Measurements from ENCODE around the gene CHN1.

Gene CHN1

DNA sequence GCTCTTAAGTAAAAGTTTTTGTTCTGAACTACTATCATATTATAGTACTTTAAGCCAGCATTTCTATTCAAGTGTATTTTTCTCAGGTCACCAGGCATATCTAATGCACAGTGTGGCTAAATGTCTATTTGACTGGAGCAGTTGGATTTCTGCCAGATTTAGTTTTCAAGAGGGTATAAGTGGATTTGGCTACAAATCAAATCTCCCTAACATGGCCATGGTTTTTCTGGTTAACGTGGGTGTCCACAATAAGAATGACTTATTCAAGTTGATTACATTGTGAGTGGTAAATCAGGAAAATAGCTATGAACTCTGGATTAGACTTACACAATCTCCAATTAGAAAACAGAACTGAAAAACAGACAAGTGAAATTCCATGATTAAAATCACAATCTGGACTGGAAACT lies 5.7 kb upstream of the CHN1 start:
- no peak for DNase-seq

DNA sequence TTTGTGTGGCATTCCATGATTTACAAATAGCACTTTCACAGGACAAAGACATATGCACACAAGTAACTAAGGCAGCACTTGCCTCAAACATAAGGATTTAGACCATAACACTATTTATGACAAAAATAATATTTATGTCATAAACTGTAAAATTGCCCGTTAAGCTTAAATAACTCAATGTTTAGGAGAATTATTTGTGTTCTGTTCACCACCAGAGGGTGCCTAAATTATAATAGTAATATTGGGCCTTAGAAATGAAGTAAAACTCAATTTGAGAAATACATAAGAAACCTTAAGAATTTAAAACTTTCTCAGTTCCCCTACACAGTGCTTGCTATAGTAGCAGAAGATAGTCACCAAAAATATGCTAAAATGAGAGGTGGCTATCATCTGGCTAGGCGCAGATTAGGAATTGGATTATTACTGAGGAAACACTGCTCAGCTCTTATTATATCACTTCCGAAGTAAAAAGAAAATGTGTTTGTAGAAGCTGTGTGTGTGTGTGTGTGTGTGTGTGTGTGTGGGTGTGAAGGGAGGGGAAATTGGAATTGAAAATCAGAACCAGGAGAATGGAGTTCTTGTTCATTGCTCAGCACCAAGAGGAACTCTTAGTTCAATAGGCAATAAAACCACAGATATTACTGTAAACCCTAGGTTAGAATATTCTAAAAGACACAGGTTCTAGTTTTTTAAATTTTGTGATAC lies 4.9 kb upstream of the CHN1 start:
- DNase-seq = no peak

DNA sequence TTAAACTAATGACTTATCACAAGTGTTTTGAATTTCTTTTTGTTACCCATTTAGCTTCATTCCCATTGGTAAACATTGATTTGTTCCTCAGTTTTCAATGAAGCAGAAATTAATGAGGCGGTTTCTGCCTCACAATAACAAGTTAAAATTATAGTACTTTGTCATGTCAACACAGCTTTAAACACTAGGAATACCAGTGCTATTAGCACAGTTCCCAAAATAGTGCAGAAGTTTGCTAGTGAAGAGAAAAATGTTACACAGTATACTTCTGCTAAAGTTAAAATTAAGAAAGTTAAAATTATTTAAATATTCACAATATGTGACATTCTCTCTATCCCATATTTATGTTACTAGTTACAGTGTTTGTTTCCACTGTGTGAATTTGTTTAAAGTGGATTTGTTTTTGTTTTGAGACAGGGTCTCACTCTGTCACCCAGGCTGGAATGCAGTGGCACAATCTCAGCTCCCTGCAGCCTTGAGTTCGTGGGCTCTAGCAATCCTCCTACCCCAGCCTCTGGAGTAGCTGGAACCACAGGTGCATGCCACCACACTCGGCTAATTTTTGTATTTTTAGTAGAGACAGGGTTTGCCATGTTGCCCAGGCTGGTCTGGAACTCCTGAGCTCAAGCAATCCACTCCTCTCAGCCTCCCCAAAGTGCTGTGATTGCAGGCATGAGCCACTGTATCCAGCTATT lies 3.8 kb upstream of the CHN1 start:
- DNase-seq = no peak

DNA sequence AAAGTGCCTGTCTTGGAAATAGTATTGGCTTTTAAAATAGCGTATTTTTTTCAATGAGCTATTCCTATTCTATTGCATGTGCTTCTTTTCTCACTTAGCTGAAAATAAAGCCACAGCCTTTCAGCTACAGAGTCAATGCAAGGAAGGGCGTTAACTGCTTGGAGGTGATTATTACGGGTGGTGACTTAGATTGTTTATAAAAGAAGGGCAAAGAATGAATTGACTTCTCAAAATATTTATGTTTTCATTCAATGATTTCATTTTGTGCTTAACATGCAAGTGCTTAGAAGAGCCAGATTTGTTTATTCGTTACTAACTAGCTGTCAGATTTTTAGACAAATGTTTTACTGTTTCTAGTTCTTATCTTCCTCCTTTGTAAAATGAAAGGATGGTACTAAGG lies 2.8 kb upstream of the CHN1 start:
- DNase-seq = no peak

DNA sequence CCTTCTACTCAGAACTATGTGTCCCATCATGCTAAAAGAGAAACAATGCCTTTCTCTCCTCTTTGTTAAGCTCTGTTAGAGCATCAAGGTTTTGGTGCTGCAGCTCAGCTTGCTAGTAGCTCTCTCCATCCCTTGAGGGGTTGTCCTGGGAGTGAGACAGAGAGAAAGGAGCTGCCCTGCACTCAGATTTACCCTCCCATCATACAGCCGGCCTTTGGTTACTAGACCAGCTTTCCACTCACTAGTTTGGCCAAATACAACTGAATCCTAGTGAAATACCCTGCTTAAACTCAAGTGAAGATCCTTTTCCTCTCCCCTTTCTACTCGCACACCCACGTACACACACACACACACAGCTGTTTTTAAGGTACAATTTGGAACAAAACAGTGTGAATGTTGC lies 2.3 kb upstream of the CHN1 start:
- DNase-seq = no peak

DNA sequence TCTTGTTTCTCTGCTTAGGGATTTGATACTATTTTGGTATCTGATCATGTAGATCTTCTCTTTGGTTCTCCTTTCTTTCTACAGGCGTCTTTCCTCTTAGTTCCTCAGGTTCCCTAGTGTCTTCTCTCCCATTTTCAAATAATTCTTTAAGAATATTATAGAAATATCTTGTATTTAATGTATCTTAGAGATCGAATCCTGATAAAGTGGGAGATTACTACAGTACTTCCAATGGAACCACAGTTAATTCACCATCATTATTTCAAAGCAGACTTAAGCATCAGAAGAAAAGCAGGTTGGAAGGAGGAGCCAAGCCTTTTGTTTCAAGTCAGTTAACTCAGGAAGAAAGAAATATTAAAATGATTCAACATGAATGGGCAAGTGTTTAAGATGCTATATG lies 1.1 kb upstream of the CHN1 start:
- no peak for DNase-seq

DNA sequence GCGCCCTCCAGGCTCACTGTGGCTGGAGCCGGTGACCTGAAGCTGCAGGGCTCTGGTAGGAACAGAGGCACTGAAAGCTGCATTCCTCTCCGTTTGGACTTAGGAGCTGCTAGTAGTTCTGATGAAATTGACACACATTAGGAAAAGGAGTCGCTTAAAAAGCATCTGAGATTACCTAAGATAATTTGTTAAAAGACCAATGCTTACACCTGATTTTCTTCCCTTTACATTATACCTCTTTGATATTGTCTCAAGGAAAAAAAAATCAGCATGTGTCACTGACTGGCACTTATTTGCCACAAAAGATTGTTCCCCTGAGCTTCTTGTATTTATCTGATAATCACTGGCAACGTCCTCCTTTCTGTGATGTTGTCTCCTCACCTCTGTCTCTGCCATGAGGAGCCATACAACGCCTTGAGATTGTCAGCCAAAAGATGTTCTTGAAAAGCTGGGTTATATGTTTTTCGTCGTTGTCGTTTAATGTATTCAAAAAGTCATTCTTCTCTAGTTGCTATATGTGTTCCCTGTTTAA lies 618 bp upstream of the CHN1 start:
- no peak for DNase-seq

DNA sequence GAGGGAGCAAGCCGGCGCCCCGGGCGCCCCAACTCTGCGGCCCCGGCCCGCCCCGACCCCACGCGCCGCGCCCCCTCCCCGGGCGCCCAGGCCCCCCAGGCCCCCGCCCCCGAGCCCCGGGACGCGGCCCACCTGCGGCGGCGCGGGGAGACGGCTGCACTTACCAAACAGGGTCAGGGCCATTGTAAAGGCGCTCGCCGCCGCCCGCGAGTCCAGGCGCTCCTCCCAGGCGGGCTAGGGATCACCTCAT lies 526 bp downstream of the CHN1 start:
- DNase-seq = no peak

DNA sequence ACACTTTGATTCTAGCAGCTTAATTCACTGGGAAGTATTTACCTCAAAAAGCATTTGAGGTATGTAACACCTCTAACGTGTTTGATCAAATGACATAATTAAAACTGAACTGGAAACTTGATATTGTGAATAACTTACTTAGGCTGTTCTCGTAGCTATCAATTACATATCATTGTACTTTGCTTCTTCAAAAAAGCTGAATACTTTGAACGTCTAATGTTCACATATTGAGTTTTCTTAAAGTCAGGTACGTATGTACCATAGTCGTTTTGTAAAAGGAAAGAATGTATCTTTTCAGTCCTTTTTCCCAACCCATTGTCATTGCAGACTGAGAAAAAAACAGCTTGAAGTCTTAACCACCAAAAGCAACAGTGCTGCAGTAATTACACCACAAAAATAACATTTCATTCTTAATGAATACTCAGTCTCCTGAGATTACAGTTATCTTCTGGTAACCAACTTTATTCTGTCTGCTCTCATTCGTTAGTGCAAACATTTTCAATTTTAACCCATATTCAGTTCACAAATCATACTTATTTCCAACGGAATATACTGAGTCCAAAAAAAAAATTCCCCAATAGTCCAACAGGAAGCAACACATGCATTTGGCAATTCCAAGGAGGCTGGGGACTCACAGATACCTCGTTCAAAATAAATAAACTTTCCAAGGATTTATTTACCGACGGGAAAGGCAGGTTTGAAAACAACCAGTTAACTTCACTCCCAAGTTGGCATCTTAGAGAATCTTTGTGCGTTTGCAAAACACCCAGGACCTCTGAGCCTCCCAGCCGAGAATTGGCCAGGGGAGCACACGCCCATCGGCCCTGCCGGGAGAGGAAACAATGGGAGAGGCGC lies 1.1 kb downstream of the CHN1 start:
- no peak for DNase-seq

DNA sequence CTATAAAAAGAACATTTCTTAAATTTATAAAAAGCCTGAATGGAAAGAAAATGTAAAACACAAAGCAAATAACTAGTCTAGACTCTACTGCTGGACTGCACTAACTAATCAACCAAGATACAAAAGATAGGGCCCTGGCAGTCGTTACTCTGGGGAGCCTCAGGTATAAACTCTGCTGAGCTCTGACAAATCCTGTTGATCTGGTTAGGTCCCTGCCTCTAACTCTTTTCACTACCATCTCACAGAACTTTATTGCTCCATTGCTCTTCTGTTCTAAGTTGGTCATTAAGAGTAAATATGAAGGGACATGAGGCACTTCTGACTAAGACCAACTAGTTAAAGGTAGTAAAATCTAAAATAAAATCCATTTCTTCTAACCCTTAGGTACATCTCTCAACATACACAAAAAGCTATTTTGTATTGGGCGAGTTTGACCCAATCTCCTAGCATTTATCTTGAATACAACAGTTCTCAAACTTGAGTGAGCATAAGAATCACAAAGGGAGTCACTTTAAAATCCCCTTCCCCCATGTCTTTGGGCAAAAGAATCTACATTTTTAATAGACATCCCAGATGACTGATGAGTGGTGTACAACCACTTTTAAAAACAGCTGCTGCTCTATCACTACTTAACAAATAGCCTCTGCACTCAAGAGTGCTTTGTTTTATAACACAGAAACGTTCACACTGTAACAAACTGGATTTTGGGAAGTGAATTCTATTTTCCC lies 2.5 kb downstream of the CHN1 start:
- no peak for DNase-seq

DNA sequence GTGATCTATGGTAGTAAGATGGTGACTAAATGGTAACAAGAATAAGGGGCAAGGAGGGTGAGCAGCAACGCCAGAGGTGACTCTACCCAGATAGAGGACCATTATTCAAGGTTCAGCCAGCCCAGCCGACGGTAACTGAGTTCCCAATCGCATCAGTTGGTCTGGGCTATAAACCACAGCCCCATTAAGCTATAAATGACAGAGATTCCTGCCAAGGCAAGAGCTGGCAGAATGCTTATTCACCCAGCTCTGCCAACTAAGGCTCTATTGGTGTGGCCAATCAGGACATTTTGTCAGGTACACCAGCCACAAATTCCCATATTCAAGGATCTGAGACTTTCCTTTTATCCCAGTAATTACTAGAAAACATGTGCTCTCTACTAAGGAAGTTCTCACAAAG lies 3.6 kb downstream of the CHN1 start:
- no peak for DNase-seq

DNA sequence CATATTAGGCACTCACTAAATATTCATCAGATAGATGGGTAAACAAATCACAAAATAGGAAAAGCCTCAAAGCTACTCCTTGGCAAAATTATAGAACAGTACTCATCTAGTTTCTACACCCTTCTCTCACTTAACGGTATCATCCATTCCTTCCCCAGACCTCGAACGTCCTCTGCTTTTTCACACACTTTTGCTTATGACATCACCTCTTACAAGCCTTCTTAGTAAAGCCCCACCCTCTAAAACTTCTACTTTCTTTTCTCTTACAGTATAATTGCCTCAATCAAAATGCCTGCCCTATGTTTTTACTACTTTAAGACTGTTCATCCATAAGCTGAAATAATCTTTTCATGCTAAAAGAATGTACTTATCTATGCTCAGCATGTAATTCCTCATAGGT lies 8.1 kb downstream of the CHN1 start:
- no peak for DNase-seq

DNA sequence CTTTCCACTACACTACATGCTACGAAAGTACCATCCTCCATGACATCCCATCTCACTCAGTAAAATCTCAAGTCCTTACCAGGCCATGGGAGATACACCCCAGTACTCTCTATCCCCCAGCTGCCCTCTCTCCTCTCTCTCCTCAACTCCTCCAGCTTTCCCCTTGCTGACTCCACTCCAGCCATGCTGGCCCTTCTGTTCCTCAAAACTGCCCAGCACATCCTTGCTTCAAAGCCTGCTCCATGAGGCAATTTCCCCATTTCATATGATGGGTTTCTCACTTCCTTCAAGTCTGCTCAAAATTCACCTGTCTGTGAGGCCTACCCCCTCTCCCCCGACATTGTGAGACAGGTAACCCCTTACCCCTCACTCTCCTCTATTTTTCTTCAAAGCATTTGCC lies 8.6 kb downstream of the CHN1 start:
- no peak for DNase-seq

DNA sequence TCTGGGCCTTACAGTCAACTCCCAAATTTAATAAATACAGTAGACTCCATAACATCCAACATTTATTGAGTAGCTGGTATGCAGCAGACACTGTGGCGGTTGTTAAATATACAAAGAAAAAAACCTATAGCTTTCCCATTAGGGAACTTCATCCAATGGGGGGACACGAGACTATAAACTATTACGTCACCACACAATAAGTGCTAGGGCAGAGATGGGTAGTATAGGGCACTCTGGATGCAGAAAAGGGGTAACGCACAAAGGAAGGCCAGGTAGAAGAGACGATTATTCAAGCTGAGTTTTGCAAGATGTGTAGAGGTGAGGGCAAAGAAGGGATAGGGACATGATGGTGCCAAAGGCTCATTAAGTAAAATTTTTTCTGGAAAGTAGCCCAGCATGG lies 10.8 kb downstream of the CHN1 start:
- no peak for DNase-seq

DNA sequence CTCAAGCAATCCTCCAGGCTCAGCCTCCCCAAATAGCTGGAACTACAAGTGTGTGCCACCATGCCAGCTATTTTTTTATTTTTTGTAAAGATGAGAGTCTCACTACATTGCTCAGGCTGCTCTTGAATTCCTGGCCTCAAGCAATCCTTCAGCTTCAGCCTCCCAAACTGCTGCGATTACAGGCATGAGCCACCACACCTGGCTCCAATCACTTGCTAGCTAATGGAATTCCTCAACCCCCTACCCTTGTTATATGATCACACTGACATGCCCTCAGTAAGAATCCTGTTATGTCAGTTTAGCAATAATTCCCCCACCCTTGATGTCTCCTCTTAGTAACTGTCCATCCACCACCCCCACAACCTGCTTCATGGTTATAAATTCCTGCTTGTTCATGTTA lies 12.3 kb downstream of the CHN1 start:
- DNase-seq = no peak

DNA sequence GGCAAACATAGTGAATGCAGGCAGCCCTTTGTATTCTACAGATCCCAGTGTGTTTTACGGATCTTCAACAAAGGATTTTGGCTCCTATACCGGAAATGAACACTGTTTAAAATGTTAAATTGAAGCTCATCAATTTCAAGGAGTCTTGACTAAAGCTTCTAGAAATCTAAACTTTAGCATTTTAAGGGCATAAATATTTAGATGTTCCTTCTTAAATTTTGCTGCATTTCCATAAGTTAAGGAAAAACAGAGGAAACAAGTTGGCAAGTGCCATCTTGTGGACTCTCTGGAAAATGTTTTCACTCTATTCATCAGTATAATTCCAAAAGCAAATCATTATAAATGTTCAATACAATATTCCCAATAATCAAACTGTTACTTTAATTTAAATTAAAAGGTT lies 19.6 kb downstream of the CHN1 start:
- no peak for DNase-seq

DNA sequence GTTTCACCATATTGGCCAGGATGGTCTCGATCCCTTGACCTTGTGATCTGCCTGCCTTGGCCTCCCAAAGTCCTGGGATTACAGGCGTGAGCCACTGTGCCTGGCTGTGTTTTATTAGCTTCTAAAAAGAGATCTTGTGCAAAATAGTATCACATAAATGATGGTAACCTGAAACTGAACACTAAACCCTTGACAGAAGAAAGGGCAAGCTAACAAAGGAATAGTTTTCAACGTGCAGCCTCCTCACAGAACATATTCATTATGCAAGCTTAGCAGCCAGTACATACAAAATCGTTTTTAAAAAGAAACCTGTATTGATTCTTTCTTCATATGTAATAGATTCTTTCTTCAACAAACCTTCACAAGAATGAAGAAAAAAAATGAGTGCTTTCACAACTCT lies 20.6 kb downstream of the CHN1 start:
- no peak for DNase-seq

DNA sequence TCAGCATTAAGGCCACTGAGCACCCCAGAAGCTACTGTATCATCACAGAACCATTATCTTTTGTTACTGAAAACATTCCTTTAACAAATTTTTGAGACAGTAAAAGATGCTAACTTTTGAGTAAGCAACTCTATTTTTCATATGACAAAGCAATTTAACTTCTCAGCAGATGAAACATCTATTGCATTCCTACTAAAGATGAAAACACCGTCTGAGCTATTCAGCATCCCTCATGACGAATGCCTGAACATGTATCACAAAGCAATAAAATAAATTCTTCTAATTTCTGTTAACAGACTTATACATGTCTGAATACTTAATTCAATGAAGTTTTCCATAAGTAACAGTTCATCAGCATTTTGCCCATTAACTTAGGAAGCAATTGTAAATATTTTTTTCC lies 23.9 kb downstream of the CHN1 start:
- DNase-seq = no peak

DNA sequence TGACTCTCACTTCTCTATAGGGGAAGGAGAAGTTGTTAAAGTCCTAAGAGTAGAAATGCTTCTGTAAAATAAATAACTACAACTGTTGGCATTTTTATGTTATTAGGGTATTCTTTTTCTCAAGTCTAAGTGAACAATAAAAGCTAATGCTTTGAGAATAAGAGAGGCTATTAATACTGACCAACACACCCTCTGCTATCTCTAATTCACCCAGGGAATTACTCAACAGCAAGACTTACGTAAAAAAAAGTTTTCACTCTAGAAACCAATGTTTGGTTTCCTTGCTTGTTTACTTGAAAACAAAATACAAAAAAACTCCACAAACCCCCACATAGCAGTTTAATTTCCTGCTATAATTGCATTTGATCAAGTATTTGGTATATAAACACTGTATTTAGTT lies 25.2 kb downstream of the CHN1 start:
- DNase-seq = no peak

DNA sequence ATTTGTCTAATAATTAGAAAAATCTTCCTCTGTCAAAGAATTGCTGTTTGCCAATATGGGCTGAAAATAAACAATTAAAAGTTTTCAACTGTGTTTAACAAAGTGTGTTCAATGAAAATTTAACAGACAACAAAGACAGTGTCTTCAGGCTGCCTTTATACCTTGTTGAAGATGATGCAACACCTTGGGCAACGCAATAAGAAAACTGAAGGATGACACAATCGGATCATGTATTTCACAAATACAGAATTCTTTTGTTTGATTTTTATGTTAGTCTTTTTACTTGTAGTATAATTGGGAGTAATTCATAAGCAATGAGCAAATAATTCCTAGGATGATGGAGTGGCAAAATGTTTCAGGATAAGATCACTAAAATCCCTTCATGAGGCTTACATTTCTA lies 27.8 kb downstream of the CHN1 start:
- DNase-seq = no peak

DNA sequence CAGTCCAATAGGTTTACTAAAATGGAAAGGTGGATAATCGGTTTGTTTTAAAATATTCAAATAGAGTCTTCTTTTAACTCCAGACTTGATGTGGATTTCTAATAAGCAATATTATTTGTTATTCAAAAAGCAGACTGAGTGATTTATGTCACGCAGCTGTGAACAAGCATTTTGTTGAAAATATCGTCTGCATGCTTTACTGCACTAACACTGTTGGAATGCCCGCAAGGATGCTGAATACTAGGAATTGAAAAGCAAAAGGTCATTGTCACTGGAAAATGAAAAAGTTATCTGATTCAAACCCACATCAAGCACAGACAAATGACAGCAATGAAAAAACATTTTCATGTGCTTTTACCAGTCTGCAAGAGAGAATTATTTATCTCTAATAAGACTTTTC lies 31.1 kb downstream of the CHN1 start:
- DNase-seq = no peak

DNA sequence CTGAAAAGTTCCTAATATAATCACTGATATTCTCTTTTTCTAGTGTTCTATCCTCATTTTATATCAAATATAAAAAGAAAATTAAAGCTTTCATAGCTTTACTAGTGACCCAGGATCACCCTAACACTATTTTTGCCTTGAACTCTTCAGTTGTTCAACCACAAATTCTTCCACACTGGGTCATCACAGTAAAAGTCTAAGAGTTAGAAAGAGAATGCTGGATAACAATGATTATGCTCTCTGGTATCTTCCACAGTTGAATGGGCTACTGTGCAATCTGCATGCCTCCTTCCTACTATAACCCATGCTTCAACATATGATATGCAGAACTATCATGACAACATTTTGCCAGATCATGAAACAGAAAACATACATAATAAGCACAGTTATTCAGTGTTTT lies 32.3 kb downstream of the CHN1 start:
- DNase-seq = no peak

Measured in CD4-positive, alpha-beta T cell treated with Interferon alpha-2 for 1 hour (primary cell).